NCI-H146 (cell line): ENCODE results near the gene ABHD14A.

Source experiments
- DNase-seq: peaks from one replicate; lab custom pipeline; 2025; lab: John Stamatoyannopoulos, UW

The ABHD14A gene

DNA sequence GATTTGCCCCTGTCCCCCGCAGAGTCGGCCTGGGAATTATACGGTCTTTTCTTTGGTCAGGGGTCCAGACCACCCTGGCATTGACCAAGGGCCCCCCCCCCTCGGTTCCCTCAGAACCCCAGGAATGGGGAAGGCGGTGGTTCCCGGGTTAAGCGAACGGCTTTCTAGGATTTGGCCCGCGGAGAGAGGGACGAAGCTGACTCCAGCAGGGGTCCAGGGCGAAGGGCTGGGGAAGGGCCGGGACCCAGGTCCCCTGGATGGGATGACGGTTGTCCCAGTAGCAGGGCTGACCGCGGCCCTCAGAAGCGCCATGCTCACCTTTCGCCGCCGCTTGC, 33.4 kb upstream of the ABHD14A start:
- DNase-seq = no peak

DNA sequence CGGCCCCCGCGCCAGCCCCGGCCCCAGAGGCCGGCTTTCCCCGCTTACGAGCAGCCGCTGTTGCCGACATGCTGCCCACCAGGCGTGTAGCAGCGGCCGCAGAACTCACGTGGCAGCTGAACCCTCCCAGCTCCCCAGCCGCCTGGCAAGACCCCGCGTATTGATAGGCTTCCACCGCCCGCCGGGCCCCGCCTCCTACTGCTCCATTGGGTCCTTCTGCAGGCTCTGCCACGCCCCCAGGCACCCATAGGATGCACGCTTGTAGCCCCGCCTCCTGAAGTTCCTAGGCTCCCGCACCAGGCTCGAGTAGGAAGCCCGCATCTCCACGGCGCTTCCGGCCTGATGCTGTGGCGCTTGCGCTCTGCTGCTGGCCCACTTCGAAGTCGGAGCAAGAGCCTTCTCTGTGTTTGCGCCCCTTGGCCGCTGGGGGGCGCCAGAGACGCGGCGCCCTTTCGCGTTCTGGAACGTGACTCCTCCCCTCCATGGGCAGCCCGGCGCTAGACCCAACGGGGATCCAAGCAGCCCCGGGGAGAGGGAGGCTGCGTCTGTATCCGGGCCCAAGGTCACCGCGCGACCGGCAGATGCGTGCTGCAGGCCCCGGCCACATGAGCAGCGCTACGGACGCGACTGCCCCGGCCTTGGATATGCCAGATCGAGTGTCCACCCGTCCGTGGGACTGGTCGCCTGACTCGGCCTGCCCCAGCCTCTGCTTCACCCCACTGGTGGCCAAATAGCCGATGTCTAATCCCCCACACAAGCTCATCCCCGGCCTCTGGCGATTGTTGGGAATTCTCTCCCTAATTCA, 32.9 kb upstream of the ABHD14A start, which contains the start of the genes PARP3 and RRP9:
PARP3 (plus strand) TSS at position 566 of the 805 bp plus-strand sequence. CDS start 993 bp downstream, outside the sequence.
RRP9 (minus strand) TSS at position 107 of the 805 bp plus-strand sequence; CDS start at position 70, 37 bp downstream.
- peak; percentile 99 for DNase-seq

DNA sequence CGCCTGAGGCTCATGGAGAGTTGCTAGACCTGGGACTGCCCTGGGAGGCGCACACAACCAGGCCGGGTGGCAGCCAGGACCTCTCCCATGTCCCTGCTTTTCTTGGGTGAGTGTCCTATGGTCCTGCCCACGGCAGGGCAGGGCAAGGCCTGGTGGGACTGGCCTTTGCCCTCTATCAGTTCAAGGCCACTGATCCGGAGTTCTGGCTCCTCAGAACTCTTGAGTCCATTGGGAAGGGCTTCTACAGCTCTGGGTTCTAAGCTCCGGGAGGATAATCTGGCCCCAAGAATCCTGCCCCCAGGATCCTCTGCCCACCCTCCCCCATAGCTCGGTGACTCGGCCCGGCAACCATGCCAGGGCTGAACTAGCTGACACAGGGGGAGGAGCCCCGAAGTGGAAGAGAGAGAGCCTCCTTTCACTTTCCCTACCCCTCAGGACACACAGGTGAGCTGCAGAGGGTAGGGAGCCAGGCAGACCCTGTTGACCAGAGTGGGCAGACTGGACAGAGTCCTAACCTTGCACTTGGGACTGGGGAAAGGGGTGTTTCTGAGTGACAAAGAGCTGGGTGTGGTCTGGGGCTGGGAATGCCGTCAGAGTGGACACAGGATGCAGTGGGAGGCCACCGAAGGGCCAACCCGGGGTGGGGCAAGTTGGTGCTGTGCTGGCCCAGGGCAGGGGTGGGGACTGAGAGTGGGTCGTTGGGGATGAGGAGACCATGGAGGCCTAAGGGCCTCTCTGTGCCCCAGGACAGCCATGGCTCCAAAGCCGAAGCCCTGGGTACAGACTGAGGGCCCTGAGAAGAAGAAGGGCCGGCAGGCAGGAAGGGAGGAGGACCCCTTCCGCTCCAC, 32.0 kb upstream of the ABHD14A start:
- no peak for DNase-seq

DNA sequence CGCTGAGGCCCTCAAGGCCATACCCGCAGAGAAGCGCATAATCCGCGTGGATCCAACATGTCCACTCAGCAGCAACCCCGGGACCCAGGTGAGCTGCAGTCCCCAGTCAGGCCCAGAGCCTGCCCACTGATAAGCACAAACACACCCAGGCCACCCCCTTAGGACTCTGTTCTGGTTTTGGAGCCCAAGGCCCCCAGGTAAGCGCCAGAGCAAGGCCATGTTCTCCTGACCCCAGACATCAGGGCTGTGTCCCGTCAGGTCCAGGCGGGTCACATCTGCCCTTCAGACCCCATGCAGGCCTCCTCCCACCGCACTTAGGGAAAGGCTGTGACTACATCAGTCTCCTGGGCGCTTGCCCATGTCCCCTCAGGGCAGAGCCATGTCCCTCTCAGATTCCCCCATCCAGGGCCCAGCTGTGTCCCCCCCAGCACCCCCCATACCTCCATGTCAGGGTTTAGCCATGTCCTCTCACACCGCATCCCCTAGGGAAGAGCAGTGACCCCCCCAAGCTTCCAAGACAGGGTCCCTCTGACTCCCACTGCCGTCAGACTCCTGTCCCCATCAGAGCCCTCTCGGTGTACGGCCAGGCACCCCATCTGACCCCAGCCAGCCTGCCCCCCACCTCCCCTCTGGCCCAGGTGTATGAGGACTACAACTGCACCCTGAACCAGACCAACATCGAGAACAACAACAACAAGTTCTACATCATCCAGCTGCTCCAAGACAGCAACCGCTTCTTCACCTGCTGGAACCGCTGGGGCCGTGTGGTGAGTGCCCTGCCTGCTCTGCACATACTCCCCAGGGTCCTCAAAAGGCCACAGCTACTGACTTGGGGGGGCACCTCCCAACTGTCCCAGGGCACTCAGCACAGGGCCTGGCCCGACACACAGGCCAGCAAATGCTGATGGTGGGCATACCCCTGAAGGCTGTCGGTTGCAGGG, 31.1 kb upstream of the ABHD14A start:
- DNase-seq = no peak

DNA sequence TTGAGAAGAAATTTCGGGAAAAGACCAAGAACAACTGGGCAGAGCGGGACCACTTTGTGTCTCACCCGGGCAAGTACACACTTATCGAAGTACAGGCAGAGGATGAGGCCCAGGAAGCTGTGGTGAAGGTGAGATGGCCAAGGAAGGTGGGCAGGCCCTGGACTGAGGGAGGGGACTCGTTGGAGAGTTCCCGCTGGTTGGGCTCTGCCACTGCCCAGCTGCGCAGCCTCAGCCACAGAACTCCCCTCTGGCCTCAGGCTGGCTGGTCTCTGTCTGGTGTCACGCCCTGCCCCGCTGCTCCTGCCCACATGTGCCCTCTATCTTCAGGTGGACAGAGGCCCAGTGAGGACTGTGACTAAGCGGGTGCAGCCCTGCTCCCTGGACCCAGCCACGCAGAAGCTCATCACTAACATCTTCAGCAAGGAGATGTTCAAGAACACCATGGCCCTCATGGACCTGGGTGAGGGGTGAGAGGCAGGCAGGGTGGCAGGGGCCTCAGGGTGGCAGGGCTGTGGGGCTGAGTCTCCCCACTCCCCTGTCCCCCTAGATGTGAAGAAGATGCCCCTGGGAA, 30.3 kb upstream of the ABHD14A start:
- no peak for DNase-seq

DNA sequence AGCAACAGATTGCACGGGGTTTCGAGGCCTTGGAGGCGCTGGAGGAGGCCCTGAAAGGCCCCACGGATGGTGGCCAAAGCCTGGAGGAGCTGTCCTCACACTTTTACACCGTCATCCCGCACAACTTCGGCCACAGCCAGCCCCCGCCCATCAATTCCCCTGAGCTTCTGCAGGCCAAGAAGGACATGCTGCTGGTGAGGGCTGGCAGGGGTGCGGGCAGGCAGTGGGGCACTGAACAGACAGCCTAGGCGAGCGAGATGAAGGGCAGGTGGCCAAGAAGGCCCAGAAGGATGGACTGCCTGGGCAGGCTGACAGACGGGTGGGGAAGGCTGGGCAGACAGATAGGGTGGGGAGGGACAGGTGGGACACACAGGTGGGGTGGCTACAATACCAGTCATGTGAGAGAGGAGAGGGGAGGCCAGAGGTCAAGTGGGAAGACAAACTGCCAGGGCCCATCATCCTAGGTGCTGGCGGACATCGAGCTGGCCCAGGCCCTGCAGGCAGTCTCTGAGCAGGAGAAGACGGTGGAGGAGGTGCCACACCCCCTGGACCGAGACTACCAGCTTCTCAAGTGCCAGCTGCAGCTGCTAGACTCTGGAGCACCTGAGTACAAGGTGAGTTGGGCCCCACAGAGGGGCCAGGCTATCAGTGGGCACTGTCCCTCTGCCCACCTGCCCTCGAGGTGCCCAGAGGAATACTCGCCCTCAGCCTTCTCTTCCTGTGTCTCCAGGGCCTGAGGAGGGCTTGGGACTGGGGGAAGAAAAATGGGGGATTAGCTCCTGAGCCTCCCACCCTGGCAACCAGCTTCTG, 29.6 kb upstream of the ABHD14A start:
- DNase-seq = no peak

DNA sequence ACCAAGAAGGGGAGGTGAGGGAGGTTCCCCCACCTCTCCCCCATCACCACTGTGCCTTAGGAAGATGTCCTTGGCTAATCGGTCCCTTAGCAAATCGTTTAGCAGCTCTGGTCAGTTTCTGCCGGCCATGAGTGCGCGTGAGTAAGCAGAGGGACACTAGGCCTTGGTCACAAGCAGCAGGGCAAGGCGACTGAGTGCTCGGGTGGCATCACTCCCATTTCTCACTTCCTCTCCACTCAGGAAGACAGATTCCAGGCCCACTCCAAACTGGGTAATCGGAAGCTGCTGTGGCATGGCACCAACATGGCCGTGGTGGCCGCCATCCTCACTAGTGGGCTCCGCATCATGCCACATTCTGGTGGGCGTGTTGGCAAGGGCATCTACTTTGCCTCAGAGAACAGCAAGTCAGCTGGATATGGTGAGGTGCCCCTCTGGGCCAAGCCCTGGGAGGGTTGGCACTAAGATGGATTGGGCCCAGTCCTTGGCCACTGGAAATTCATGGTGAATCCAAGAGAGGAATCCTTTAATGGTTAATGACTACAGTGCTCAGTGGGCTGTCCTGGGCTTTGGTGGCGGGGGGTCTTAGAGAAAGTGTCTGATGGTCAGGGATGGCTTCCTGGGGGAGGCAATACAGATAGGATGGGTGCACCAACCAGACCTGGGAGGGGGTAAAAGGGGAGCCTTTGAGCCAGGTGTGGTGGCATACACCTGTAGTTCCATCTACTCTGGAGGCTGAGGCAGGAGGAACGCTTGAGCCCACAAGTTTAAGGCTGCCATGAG, 28.7 kb upstream of the ABHD14A start:
- no peak for DNase-seq

DNA sequence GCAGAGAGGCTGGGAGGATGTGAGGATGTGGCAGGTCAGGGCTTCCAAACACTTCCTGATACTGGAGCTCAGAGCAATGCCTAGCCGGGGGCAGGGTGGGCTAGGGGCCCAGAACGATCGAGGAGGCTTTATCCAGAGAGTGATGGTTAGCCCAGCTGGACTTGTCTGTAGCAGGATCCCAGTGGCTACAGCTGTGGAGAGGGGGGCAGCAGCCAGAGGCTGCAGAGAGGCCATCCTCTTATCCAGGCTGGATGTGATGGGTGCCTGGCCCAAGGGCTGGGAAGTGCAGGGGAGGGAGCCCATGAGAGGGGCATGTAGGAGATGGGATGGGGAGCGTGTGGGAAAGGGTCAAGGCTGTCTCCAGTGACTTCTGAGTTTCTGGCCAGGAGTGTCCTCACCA, 28.1 kb upstream of the ABHD14A start:
- no peak for DNase-seq

DNA sequence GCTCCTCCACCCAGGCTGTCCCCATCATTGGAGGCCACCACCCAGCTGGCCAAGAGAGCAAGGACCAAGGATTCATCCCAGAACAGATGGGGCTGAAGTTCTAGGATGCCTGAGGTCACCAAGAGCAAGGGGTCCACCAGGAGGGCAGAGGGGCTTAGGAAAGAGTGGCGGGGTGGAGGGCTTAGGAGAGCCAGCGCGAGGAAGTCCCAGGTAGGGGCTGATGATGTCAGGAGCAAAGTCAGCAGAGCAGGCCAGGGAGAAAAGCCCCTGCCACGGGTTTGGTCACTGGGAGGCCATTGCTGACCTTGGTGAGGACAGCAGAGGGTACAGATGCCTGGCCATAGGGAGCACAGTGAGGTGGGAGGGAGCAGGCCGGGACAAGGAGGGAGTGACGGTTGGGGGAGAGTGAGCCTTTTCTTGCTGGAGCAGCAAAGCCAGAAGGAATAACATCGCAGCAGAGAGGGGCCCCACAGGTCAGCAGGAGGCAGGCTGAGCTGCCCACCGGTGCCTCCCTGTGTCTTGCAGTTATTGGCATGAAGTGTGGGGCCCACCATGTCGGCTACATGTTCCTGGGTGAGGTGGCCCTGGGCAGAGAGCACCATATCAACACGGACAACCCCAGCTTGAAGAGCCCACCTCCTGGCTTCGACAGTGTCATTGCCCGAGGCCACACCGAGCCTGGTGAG, 27.5 kb upstream of the ABHD14A start:
- no peak for DNase-seq

DNA sequence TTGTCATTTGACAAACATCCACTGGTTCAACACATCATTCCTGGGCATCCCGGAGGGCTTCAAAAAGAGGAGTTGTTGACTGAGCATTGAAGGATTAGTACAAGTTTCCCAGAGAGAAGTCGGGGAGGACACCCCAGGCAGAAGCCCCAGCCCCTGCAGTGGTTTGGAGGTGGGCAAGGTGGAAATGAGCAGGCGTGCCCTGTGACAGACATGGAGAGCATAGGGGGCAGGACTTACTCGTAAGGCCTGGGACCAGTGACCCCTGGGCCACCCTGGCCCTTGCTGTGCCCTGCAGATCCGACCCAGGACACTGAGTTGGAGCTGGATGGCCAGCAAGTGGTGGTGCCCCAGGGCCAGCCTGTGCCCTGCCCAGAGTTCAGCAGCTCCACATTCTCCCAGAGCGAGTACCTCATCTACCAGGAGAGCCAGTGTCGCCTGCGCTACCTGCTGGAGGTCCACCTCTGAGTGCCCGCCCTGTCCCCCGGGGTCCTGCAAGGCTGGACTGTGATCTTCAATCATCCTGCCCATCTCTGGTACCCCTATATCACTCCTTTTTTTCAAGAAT, 26.8 kb upstream of the ABHD14A start:
- no peak for DNase-seq

DNA sequence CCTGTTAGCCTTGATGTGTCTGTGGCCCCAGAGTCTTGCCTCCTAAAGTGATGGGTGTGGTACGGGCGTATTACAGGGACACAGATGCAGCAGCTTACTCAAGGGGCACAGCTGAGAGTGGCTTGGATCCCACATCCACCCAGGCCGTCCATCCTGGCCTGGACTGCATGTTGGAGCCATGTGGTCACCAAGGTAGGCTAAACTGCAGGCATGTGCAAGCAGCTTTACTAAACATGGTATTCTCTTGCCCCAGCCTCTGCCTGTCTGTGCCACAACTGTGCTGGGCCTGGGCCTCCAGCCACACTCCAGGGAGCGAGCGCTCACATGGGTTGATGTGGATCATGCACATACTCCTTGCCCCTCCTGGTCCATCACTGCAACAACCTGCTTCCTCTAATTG, 25.7 kb upstream of the ABHD14A start:
- DNase-seq = no peak

DNA sequence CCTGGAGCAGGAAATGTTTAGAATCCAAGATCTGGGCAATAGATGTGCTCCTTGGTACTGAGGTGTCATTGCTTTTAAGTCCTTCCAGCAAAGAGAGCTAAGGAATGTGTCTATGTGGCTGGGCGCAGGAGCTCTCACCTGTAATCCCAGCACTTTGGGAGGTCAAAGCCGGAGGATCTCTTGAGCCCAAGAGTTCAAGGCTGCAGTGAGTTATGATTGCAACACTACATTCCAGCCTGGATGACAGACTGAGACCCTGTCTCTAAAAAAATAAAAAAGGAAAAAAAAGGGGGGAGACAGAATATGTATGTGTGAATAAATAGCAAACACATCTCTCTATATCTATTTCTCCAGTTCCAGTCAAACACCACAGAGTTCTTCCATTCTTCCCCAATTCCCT, 24.0 kb upstream of the ABHD14A start:
- DNase-seq = no peak

DNA sequence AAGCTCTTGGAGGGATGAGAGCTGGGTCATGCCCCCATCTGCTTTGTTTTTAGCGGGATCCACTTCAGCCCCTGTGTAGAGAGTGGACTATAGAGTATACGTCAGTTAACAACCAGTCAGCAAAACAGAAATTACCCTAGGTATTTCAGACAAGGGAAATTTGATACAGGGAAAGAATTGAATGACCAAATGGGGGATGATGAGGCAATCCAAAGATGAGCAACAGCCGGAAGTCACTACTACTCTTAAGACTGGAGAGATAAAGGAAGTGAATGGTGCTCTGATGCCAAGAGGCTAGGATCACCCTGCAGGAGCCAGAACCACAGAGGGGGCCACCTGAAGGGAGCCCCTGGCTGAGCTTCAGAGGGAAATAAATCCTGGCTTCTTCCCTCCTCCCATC, 21.4 kb upstream of the ABHD14A start:
- no peak for DNase-seq

DNA sequence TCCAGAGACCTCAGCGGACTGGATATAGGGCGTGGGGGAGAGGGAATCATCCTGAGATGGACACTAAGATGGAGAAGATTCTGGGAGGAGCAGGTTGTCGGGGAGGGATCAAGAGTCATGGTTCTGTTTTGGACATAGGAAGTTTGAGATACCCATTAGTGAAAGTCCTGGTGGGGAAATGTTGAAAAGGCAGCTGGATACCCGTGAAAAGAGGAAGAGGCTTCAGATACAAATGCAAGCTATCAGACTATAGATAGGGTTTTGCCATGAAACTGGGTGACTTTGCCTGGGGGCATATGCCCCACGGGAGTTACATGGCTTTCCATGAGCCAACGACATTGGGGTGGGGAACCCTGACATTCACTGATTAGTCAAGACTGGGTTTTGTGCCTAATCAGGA, 20.8 kb upstream of the ABHD14A start:
- no peak for DNase-seq

DNA sequence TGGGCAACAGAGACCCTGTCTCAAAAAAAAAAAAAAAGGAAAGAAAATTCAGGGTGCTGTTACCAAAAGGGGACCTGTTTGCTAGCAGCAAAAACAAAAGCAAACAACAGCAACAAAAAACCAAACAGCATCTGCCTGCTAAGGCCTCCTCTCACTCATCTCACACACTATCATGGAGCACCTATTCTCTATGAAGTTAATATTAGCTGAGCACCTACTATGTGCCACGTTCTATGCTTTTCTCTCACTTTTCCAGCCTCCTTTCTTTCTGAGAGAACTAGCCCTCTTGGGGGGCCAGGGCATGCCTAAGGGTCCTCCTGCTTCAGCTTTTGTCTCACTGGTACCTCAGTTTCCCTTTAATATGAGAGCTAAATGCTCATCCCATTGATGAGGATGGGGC, 20.2 kb upstream of the ABHD14A start:
- no peak for DNase-seq

DNA sequence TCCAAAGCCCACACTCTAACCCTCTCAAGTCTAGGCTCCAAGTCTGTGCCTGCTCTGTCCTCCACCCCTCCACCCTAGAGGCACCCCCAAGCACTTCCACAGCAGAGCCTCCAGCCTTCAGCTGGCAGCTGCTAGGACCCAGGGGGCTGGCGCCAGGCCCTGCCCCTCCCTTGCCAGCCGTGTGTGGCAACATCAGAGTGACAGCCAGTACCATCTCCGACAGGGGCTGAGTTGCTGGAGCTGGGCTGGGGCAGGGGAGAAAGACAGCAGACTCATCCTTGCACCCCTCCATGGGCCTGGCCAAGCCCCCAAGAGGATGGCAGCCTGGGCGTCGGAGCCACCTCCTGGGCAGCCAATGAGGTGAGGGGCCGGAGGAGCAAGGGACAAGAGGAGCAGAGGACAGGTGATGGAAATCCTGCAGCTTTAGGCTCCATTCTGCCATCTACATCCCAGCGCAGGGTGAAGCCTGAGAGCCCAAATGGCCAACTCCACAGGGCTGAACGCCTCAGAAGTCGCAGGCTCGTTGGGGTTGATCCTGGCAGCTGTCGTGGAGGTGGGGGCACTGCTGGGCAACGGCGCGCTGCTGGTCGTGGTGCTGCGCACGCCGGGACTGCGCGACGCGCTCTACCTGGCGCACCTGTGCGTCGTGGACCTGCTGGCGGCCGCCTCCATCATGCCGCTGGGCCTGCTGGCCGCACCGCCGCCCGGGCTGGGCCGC, 19.5 kb upstream of the ABHD14A start, which contains the start of gene GPR62:
GPR62 (plus strand) TSS at position 207 of the 718 bp plus-strand sequence; CDS start at position 479, 272 bp downstream.
- DNase-seq = no peak

DNA sequence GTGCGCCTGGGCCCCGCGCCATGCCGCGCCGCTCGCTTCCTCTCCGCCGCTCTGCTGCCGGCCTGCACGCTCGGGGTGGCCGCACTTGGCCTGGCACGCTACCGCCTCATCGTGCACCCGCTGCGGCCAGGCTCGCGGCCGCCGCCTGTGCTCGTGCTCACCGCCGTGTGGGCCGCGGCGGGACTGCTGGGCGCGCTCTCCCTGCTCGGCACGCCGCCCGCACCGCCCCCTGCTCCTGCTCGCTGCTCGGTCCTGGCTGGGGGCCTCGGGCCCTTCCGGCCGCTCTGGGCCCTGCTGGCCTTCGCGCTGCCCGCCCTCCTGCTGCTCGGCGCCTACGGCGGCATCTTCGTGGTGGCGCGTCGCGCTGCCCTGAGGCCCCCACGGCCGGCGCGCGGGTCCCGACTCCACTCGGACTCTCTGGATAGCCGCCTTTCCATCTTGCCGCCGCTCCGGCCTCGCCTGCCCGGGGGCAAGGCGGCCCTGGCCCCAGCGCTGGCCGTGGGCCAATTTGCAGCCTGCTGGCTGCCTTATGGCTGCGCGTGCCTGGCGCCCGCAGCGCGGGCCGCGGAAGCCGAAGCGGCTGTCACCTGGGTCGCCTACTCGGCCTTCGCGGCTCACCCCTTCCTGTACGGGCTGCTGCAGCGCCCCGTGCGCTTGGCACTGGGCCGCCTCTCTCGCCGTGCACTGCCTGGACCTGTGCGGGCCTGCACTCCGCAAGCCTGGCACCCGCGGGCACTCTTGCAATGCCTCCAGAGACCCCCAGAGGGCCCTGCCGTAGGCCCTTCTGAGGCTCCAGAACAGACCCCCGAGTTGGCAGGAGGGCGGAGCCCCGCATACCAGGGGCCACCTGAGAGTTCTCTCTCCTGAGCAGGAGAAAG, 18.7 kb upstream of the ABHD14A start:
- no peak for DNase-seq
